ENCODE data around the gene PJA1.

DNA sequence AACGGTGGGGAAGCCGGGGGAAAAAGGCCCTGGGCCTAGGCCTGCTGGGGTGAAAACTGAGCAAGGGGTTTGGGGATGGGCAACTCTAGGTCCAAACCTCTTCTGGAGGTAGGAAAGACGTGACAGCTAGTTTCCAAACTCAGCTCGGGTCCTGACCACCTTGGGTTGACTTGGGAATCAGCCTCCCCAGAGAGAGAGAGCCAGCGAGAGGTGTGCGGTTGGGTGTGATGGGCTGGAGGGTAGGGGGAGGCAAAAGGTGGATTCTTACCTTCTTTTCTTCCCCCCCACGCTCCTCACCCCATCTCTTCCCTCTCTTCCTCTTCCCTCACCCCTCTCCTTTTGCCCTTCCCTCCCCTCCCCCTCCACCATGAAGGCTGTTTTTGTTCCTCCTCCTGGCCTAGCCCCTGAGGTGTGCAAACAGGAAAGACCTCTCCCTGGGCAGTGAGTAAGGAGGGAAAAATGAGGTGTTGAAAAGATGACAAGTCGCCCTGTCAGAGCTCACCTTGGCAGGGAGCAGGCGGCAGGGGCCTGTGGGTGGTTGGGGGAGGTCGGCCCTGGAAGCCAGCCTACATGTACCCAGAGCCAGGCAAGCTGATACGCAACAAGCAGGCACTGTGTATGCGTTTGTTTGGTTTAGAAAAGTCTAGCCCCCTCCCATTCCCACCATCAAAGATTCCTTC lies 14.8 kb downstream of the PJA1 start:
- TF ChIP-seq, protein P1, sequence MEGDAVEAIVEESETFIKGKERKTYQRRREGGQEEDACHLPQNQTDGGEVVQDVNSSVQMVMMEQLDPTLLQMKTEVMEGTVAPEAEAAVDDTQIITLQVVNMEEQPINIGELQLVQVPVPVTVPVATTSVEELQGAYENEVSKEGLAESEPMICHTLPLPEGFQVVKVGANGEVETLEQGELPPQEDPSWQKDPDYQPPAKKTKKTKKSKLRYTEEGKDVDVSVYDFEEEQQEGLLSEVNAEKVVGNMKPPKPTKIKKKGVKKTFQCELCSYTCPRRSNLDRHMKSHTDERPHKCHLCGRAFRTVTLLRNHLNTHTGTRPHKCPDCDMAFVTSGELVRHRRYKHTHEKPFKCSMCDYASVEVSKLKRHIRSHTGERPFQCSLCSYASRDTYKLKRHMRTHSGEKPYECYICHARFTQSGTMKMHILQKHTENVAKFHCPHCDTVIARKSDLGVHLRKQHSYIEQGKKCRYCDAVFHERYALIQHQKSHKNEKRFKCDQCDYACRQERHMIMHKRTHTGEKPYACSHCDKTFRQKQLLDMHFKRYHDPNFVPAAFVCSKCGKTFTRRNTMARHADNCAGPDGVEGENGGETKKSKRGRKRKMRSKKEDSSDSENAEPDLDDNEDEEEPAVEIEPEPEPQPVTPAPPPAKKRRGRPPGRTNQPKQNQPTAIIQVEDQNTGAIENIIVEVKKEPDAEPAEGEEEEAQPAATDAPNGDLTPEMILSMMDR (conservative IDR thresholded peaks at IDR 0.05; ENCODE audit: low read length): no peak
- TF ChIP-seq EZH2phosphoT487 (IDR thresholded peaks at IDR 0.05; ENCODE audit: borderline replicate concordance, low read depth, low read length): no peak
